K562 (cell line): Measurements from ENCODE around the gene CAPN2. TPM values are rescaled to one million over a fixed set of nuclear protein-coding genes. Genes with fewer than 3 reads are reported as not detected.

Source experiments
- CBFB ChIP-seq: sonication (generic); formaldehyde crosslinking; IDR thresholded peaks from 2 replicates; pipeline ENCODE4 v1.4.0; 2020; ENCODE audit warnings: mild to moderate bottlenecking, missing genetic modification reagents
- ESRRA ChIP-seq: fragments of 450-650 bp; IDR thresholded peaks from 2 replicates; pipeline ENCODE4 v1.6.1; 2014; ENCODE audit warnings: low read depth, mild to moderate bottlenecking, moderate library complexity, borderline replicate concordance
- PHF8 ChIP-seq: fragments of 200-600 bp; sonication (generic); IDR thresholded peaks from 2 replicates; pipeline ENCODE4 v1.6.1; 2012; ENCODE audit warnings: mixed run types, mild to moderate bottlenecking, inconsistent platforms, low read length, moderate library complexity, borderline replicate concordance
- SRF ChIP-seq, 2 experiments: fragments of 250-450, 450-650 bp in 1 of 2; sonication (Bioruptor Pico) in 1 of 2; sonication (generic) in 1 of 2; formaldehyde crosslinking; IDR thresholded peaks; 2 replicates each; pipeline versions ENCODE4 v1.5.0 to v1.5.1; 2020 to 2022; ENCODE audit warnings: mild to moderate bottlenecking in 1 of 2, missing genetic modification reagents in 1 of 2
- TCF7L2 ChIP-seq: fragments of 150-350 bp; IDR thresholded peaks from 2 replicates; pipeline ENCODE4 v1.6.1; 2016; ENCODE audit warnings: low read depth, mild to moderate bottlenecking, low read length, moderate library complexity
- polyA plus RNA-seq, 8 experiments: library from polyadenylated mRNA; depleted of rRNA in 4 of 8; stranded (reverse) in 5 of 8; unstranded in 3 of 8; fragments of >200 nt; fragmentation: Nextera tagmentation in 2 of 8; fragmentation: Illumina TruSeq in 1 of 8; extraction: Ambion mirVana in 2 of 8; extraction: Trizol in 1 of 8; gene quantifications; 2 replicates each; pipeline versions ENCODE4 v1.2.1 to v1.2.3, GENCODE V29; 2011 to 2014; ENCODE audit warnings: inconsistent platforms in 1 of 8, missing spikeins in 1 of 8
- total RNA-seq, 7 experiments: library from RNA; depleted of rRNA in 6 of 7; stranded (reverse); fragments of >200 nt in 6 of 7; fragmentation: Illumina TruSeq in 2 of 7; extraction: Trizol in 2 of 7; gene quantifications; 2 replicates each; pipeline versions ENCODE4 v1.2.1 to v1.2.3, GENCODE V29; 2011 to 2021; ENCODE audit warnings: low replicate concordance in 1 of 7
- TF ChIP-seq, protein P1 (sequence below): fragments of 450-650 bp; IDR thresholded peaks from 2 replicates; pipeline ENCODE4 v1.6.1; 2018; ENCODE audit not compliant: partially characterized antibody
- TF ChIP-seq, protein P2 (sequence below): sonication (generic); formaldehyde crosslinking; IDR thresholded peaks from 2 replicates; pipeline ENCODE4 v1.8.0; 2022; ENCODE audit warnings: mild to moderate bottlenecking, missing genetic modification reagents, borderline replicate concordance
- TF ChIP-seq, protein P3 (sequence below): fragments of 450-650 bp; IDR thresholded peaks from 2 replicates; pipeline ENCODE4 v1.6.1; 2016; ENCODE audit warnings: mild to moderate bottlenecking, moderate library complexity

The CAPN2 gene
- total and polyA plus RNA-seq, 9 of the 15 experiments (the other 6 are each of a cell fraction or from before 2014, with no cell fraction given): 24.6 to 157 (median 101) TPM

DNA sequence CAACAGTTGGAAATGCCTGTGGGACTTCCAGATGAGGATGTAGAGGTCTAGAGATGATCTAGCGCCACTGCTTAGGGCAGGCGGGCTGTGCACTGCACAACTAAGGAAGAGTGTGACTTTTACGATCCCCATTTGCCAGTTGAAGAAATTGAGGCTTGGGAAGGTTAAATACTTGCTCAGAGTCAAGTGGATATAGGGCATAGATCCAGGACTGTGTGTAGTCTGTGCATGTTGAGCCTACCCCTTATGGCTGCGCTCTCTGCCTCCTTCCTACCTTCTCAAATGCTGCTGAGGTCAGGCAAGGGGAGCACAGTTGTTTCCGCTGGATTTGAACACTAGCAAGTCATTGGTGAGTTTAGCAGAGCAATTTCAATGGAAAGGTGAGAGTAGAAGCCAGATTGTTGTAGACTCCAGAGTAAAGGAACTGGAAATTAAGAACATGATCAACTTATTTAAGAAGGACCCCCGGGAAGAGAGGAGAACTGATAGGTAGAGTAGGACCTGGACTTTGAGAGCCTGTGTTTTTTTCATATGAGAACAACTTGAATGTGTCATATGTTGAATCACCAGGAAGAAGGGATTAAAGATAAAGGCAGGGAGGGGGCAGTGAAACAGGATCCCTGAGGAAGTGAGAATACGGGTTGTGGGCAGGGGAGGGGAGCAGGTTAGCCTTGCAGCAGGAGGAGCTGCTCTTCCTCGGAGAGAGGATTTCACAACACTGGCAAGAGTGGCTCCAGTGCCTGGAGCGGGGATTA is 2.7 kb downstream of the CAPN2 start (continued):
- TF ChIP-seq, protein P1, sequence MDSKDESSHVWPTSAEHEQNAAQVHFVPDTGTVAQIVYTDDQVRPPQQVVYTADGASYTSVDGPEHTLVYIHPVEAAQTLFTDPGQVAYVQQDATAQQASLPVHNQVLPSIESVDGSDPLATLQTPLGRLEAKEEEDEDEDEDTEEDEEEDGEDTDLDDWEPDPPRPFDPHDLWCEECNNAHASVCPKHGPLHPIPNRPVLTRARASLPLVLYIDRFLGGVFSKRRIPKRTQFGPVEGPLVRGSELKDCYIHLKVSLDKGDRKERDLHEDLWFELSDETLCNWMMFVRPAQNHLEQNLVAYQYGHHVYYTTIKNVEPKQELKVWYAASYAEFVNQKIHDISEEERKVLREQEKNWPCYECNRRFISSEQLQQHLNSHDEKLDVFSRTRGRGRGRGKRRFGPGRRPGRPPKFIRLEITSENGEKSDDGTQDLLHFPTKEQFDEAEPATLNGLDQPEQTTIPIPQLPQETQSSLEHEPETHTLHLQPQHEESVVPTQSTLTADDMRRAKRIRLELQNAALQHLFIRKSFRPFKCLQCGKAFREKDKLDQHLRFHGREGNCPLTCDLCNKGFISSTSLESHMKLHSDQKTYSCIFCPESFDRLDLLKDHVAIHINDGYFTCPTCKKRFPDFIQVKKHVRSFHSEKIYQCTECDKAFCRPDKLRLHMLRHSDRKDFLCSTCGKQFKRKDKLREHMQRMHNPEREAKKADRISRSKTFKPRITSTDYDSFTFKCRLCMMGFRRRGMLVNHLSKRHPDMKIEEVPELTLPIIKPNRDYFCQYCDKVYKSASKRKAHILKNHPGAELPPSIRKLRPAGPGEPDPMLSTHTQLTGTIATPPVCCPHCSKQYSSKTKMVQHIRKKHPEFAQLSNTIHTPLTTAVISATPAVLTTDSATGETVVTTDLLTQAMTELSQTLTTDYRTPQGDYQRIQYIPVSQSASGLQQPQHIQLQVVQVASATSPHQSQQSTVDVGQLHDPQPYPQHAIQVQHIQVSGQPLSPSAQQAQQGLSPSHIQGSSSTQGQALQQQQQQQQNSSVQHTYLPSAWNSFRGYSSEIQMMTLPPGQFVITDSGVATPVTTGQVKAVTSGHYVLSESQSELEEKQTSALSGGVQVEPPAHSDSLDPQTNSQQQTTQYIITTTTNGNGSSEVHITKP: peak; percentile 15
- TF ChIP-seq CBFB (no peak), SRF (CRISPR knock-in tag; IDR thresholded peaks at IDR 0.05) (peak in 1 of 2 experiments; percentile 42; a peak in 1 of 4 replicates), PHF8 (no peak), ESRRA (peak; percentile 79), TCF7L2 (no peak)
- TF ChIP-seq, protein P2, sequence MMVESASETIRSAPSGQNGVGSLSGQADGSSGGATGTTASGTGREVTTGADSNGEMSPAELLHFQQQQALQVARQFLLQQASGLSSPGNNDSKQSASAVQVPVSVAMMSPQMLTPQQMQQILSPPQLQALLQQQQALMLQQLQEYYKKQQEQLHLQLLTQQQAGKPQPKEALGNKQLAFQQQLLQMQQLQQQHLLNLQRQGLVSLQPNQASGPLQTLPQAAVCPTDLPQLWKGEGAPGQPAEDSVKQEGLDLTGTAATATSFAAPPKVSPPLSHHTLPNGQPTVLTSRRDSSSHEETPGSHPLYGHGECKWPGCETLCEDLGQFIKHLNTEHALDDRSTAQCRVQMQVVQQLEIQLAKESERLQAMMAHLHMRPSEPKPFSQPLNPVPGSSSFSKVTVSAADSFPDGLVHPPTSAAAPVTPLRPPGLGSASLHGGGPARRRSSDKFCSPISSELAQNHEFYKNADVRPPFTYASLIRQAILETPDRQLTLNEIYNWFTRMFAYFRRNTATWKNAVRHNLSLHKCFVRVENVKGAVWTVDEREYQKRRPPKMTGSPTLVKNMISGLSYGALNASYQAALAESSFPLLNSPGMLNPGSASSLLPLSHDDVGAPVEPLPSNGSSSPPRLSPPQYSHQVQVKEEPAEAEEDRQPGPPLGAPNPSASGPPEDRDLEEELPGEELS: 0 out of 2 replicates have a peak, but pooled peaks have one; percentile 32
- TF ChIP-seq, protein P3, sequence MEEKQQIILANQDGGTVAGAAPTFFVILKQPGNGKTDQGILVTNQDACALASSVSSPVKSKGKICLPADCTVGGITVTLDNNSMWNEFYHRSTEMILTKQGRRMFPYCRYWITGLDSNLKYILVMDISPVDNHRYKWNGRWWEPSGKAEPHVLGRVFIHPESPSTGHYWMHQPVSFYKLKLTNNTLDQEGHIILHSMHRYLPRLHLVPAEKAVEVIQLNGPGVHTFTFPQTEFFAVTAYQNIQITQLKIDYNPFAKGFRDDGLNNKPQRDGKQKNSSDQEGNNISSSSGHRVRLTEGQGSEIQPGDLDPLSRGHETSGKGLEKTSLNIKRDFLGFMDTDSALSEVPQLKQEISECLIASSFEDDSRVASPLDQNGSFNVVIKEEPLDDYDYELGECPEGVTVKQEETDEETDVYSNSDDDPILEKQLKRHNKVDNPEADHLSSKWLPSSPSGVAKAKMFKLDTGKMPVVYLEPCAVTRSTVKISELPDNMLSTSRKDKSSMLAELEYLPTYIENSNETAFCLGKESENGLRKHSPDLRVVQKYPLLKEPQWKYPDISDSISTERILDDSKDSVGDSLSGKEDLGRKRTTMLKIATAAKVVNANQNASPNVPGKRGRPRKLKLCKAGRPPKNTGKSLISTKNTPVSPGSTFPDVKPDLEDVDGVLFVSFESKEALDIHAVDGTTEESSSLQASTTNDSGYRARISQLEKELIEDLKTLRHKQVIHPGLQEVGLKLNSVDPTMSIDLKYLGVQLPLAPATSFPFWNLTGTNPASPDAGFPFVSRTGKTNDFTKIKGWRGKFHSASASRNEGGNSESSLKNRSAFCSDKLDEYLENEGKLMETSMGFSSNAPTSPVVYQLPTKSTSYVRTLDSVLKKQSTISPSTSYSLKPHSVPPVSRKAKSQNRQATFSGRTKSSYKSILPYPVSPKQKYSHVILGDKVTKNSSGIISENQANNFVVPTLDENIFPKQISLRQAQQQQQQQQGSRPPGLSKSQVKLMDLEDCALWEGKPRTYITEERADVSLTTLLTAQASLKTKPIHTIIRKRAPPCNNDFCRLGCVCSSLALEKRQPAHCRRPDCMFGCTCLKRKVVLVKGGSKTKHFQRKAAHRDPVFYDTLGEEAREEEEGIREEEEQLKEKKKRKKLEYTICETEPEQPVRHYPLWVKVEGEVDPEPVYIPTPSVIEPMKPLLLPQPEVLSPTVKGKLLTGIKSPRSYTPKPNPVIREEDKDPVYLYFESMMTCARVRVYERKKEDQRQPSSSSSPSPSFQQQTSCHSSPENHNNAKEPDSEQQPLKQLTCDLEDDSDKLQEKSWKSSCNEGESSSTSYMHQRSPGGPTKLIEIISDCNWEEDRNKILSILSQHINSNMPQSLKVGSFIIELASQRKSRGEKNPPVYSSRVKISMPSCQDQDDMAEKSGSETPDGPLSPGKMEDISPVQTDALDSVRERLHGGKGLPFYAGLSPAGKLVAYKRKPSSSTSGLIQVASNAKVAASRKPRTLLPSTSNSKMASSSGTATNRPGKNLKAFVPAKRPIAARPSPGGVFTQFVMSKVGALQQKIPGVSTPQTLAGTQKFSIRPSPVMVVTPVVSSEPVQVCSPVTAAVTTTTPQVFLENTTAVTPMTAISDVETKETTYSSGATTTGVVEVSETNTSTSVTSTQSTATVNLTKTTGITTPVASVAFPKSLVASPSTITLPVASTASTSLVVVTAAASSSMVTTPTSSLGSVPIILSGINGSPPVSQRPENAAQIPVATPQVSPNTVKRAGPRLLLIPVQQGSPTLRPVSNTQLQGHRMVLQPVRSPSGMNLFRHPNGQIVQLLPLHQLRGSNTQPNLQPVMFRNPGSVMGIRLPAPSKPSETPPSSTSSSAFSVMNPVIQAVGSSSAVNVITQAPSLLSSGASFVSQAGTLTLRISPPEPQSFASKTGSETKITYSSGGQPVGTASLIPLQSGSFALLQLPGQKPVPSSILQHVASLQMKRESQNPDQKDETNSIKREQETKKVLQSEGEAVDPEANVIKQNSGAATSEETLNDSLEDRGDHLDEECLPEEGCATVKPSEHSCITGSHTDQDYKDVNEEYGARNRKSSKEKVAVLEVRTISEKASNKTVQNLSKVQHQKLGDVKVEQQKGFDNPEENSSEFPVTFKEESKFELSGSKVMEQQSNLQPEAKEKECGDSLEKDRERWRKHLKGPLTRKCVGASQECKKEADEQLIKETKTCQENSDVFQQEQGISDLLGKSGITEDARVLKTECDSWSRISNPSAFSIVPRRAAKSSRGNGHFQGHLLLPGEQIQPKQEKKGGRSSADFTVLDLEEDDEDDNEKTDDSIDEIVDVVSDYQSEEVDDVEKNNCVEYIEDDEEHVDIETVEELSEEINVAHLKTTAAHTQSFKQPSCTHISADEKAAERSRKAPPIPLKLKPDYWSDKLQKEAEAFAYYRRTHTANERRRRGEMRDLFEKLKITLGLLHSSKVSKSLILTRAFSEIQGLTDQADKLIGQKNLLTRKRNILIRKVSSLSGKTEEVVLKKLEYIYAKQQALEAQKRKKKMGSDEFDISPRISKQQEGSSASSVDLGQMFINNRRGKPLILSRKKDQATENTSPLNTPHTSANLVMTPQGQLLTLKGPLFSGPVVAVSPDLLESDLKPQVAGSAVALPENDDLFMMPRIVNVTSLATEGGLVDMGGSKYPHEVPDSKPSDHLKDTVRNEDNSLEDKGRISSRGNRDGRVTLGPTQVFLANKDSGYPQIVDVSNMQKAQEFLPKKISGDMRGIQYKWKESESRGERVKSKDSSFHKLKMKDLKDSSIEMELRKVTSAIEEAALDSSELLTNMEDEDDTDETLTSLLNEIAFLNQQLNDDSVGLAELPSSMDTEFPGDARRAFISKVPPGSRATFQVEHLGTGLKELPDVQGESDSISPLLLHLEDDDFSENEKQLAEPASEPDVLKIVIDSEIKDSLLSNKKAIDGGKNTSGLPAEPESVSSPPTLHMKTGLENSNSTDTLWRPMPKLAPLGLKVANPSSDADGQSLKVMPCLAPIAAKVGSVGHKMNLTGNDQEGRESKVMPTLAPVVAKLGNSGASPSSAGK: no peak
